ENCODE measurements around the gene MAD1L1.

Gene MAD1L1

DNA sequence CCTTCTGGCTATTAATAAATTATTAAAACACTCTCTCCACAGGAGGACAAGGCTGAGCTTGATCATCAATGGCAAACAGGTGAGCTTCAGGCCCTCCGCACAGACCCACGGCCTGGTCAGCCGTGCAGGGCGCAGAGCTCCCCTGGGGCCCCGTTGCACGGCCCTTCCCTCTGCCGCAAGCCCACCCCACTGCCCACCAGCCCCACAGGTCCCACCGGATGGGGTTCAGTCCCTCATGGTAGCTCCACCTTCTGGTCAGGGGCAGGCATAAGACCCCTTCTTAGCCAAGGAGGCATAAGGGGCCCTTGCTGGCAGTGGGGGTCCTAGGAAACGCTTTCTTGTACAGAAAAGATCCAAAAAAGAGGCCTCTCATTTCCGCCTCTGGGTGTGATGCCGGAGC is 84.6 kb downstream of the MAD1L1 start:
- TF ChIP-seq, protein P1, sequence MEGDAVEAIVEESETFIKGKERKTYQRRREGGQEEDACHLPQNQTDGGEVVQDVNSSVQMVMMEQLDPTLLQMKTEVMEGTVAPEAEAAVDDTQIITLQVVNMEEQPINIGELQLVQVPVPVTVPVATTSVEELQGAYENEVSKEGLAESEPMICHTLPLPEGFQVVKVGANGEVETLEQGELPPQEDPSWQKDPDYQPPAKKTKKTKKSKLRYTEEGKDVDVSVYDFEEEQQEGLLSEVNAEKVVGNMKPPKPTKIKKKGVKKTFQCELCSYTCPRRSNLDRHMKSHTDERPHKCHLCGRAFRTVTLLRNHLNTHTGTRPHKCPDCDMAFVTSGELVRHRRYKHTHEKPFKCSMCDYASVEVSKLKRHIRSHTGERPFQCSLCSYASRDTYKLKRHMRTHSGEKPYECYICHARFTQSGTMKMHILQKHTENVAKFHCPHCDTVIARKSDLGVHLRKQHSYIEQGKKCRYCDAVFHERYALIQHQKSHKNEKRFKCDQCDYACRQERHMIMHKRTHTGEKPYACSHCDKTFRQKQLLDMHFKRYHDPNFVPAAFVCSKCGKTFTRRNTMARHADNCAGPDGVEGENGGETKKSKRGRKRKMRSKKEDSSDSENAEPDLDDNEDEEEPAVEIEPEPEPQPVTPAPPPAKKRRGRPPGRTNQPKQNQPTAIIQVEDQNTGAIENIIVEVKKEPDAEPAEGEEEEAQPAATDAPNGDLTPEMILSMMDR (conservative IDR thresholded peaks at IDR 0.05; ENCODE audit: low read depth, low read length) = no peak
- Histone ChIP-seq H2AFZ (ENCODE audit: low read depth) (no peak overlapping the region), H3K9ac (no peak overlapping the region), H4K20me1 (ENCODE audit: insufficient read depth) (no peaks in the 10 kb centered on the region), H3K27me3 (ENCODE audit: insufficient read depth, low read depth) (no peaks in the 10 kb centered on the region), H3K4me3 (IDR thresholded peaks at IDR 0.05; ENCODE audit: insufficient read depth, low read depth, low read length) (no peak overlapping the region), H3K4me1 (ENCODE audit: low read depth, poor library complexity, severe bottlenecking) (no peaks in the 10 kb centered on the region), H3K27ac (no peak overlapping the region), H3K36me3 (ENCODE audit: insufficient read depth) (no peaks in the 10 kb centered on the region), H3K79me2 (ENCODE audit: insufficient read depth, low read depth) (no peaks in the 10 kb centered on the region), H3K4me2 (no peak overlapping the region)

DNA sequence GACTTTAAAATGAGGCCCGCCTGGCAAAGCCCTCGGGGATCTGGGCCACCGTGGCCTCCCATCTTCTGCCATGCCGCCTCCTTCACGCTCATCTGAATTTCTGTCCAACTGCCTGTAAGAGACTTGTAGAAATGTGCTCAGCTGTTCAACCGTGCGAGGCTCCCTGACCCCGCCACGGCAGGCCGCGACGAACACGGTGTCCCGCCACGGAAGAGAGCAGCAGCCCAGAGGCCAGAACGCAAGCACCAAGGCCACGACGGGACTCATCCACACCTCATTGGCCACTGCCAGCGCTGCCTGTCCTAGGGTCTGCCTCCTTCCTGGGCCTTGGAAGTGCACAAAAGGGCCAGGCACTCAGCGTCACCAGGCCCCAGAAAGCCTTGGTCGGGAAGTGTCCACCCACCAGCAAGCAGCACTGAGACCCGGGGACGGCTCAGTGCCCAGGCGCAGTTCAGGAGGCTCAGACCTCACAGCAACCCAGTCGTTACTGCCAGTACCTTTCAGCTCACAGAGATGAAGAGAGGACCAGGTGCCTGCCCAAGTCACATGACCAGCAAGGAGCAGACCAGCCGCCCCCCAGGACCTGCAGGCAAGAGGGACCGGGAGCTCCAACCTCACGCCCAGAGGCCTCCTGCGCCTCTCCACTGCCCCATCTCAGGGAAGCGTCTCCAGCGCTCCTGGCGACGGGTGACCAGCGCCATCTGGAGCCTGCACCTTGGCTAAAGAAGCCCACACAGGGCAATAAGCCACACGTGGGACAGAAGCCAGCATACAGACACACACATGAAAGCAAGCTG is 85.9 kb downstream of the MAD1L1 start:
- TF ChIP-seq, protein P1 (conservative IDR thresholded peaks at IDR 0.05; ENCODE audit: low read depth, low read length) = no peak
- no peak overlapping the region for H2AFZ ChIP-seq (ENCODE audit: low read depth)
- no peak overlapping the region for H3K9ac ChIP-seq
- H4K20me1 ChIP-seq (ENCODE audit: insufficient read depth) = no peaks in the 10 kb centered on the region
- H3K36me3 ChIP-seq (ENCODE audit: insufficient read depth) = no peaks in the 10 kb centered on the region
- no peaks in the 10 kb centered on the region for H3K4me1 ChIP-seq (ENCODE audit: low read depth, poor library complexity, severe bottlenecking)
- no peak overlapping the region for H3K27ac ChIP-seq
- H3K4me3 ChIP-seq (IDR thresholded peaks at IDR 0.05; ENCODE audit: insufficient read depth, low read depth, low read length) = no peak overlapping the region
- H3K27me3 ChIP-seq (ENCODE audit: insufficient read depth, low read depth) = no peaks in the 10 kb centered on the region
- H3K79me2 ChIP-seq (ENCODE audit: insufficient read depth, low read depth) = no peaks in the 10 kb centered on the region
- H3K4me2 ChIP-seq = no peak overlapping the region

DNA sequence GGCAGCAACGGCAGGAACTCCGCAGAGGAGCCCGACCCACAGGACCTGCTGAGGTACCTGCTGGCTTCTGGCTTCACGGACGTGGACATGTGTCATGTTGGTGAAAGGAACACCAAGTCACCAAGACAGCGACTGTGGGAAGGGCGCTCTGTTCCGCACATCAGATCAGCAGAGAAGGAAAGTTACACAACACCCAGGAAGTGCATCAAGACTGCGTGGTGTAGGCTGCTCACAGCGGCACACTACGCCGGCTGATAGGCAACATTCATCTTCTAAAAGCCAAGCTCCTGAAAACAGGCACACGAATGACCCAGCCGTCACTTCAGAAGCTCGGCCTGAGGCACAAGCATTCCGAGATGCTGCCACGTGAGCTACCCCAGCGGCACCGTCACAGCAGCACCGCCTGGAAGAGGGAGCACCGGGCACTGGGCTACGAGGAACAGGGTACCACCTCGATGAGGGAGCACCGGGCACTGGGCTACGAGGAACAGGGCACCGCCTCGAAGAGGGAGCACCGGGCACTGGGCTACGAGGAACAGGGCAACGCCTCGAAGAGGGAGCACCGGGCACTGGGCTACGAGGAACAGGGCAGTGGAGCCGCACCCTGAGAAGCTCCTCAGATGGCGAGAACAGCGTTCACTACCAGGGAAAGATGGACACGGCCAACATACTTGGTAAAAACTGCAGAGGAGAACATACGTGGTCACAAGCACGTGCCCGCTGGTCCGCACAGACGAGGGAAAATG is 86.7 kb downstream of the MAD1L1 start:
- Histone ChIP-seq H3K27ac (no peak overlapping the region), H3K9ac (no peak overlapping the region), H3K36me3 (ENCODE audit: insufficient read depth) (no peaks in the 10 kb centered on the region), H3K4me3 (IDR thresholded peaks at IDR 0.05; ENCODE audit: insufficient read depth, low read depth, low read length) (no peak overlapping the region), H2AFZ (ENCODE audit: low read depth) (no peak overlapping the region), H4K20me1 (ENCODE audit: insufficient read depth) (no peaks in the 10 kb centered on the region), H3K79me2 (ENCODE audit: insufficient read depth, low read depth) (no peaks in the 10 kb centered on the region), H3K4me1 (ENCODE audit: low read depth, poor library complexity, severe bottlenecking) (no peaks in the 10 kb centered on the region), H3K27me3 (ENCODE audit: insufficient read depth, low read depth) (no peaks in the 10 kb centered on the region), H3K4me2 (no peak overlapping the region)
- TF ChIP-seq, protein P1 (conservative IDR thresholded peaks at IDR 0.05; ENCODE audit: low read depth, low read length) = no peak

DNA sequence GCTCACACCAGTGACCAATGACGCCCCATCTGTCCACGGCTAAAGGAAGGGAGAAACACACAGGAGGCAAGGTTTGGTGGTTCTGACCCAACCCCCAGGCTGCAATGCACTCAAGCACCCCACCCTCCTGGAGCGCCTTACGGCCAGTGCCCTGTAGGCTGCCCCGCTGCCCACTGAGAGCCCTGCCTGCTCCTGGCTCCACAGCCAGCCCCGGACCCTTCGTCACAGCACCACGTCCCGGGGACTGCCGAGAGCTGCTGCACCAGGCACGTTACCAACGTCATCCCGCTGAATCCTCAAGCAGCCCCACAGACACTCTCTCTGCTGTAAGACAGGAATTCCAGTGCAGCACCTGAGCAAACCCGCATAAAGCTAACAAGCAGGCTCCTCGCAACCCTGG is 87.8 kb downstream of the MAD1L1 start:
- Histone ChIP-seq H3K4me1 (ENCODE audit: low read depth, poor library complexity, severe bottlenecking) (no peaks in the 10 kb centered on the region), H3K36me3 (ENCODE audit: insufficient read depth) (no peaks in the 10 kb centered on the region), H3K27ac (no peak overlapping the region), H3K4me3 (IDR thresholded peaks at IDR 0.05; ENCODE audit: insufficient read depth, low read depth, low read length) (no peak overlapping the region), H3K4me2 (no peak overlapping the region), H3K9ac (no peak overlapping the region), H3K27me3 (ENCODE audit: insufficient read depth, low read depth) (no peaks in the 10 kb centered on the region), H4K20me1 (ENCODE audit: insufficient read depth) (no peaks in the 10 kb centered on the region), H3K79me2 (ENCODE audit: insufficient read depth, low read depth) (no peaks in the 10 kb centered on the region), H2AFZ (ENCODE audit: low read depth) (no peak overlapping the region)
- TF ChIP-seq, protein P1 (conservative IDR thresholded peaks at IDR 0.05; ENCODE audit: low read depth, low read length) = no peak
